ENCODE results near the gene PIK3IP1.

DNA sequence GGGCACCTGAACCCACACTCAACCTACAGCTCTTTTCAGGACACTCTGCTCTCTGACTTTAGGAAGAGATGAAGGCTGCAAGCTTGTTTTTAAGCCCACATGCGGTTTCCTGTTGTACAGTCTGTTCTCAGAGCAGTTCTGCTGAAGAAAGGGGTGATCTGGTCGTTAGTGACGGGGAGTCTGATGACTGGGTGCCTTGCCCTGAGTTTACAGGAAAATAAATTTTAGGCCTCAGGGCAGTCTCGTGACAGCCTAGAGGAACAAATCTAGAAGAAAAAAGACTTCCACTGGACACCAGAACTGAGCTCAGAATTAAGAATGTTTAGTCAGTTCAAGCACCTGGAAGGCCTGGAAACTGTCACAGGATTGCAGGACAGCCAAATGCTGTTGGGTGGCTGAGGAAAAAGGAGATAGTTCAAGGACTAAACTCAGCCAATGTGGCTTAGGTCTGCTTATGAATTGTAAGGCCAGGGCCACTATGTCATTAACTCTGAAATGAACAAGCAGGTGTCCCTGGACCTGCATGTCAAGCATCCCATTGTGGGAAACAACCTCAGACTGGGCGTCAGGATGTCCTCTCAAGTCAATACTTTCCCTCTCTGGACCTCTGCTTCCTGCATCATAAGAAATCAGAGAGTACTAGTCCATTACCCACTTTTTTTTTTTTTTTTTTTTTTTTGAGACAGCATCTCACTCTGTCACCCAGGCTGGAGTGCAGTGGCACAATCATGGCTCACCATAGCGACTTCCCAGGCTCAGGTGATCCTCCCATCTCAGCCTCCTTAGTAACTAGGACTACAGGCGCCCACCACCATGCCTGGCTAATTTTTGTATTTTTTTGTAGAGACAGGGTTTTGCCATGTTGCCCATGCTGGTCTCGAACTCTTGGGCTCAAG lies 5.7 kb downstream of the PIK3IP1 start:
- TF ChIP-seq CTCF (conservative IDR thresholded peaks at IDR 0.05; ENCODE audit: low read length): no peak
- TF ChIP-seq EZH2phosphoT487 (IDR thresholded peaks at IDR 0.05; ENCODE audit: borderline replicate concordance): no peak
